Measurements from ENCODE around the gene SLITRK3.

- TF ChIP-seq CTCF (IDR thresholded peaks at IDR 0.05) (no peak), POLR2A (IDR thresholded peaks at IDR 0.05) (no peak)
Measured at GRCh38 chr3:165211721-165212120, 15.5 kb upstream of the SLITRK3 start.
